ENCODE measurements around the gene C20orf144. TPM values are rescaled to one million over a fixed set of nuclear protein-coding genes. Genes with fewer than 3 reads are reported as not detected.

The C20orf144 gene
- total RNA-seq, 2 experiments from 2014 or later, result 0.30 to 0.53 TPM

DNA sequence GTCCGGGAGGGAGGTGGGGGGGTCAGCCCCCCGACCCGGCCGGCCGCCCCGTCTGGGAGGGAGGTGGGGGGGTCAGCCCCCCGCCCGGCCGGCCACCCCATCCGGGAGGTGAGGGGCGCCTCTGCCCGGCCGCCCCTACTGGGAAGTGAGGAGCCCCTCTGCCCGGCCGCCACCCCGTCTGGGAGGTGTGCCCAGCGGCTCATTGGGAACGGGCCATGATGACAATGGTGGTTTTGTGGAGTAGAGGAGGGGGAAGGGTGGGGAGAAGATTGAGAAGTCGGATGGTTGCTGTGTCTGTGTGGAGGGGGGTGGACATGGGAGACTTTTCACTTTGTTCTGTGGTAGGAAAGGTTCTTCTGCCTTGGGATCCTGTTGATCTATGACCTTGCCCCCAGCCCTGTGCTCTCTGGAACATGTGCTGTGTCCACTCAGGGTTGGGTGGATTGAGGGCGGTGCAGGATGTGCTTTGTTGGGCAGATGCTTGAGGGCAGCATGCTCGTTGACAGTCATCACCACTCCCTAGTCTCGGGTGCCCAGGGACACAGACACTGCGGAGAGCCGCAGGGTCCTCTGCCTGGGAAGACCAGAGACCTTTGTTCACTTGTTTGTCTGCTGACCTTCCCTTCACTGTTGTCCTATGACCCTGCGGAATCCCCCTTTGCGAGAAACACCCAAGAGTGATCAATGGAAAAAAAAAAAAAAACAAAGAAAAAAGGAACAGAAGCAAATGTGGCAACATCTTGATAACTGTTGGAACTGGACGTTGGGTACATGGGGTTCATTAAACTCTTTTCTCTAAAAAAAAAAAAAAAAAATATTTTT lies 39.7 kb downstream of the C20orf144 start:
- peaks cover 2% of the 10 kb centered on the region for H3K36me3 Mint-ChIP-seq
- H3K27me3 Mint-ChIP-seq, result no peaks in the 10 kb centered on the region
- DNase-seq (no peak), ATAC-seq (no peak)
- CTCF ChIA-PET, result no interaction called here
- H3K4me1 Mint-ChIP-seq, result no peaks in the 10 kb centered on the region
- no peak overlapping the region for H3K4me3 Mint-ChIP-seq
- H3K9me3 Mint-ChIP-seq (ENCODE audit: low read depth), result no peaks in the 10 kb centered on the region
- H3K27ac Mint-ChIP-seq, result no peak overlapping the region

- ATAC-seq (no peak), DNase-seq (no peak)
- H3K36me3 Mint-ChIP-seq, result peaks cover 8% of the 10 kb centered on the region
- H3K9me3 Mint-ChIP-seq (ENCODE audit: low read depth), result no peaks in the 10 kb centered on the region
- CTCF ChIA-PET, result no interaction called here
- no peaks in the 10 kb centered on the region for H3K27me3 Mint-ChIP-seq
- no peak overlapping the region for H3K4me3 Mint-ChIP-seq
- H3K27ac Mint-ChIP-seq, result no peak overlapping the region
- no peaks in the 10 kb centered on the region for H3K4me1 Mint-ChIP-seq
These were observed 40.7 kb downstream of the C20orf144 start for GRCh38 chr20:33702861-33703260.

DNA sequence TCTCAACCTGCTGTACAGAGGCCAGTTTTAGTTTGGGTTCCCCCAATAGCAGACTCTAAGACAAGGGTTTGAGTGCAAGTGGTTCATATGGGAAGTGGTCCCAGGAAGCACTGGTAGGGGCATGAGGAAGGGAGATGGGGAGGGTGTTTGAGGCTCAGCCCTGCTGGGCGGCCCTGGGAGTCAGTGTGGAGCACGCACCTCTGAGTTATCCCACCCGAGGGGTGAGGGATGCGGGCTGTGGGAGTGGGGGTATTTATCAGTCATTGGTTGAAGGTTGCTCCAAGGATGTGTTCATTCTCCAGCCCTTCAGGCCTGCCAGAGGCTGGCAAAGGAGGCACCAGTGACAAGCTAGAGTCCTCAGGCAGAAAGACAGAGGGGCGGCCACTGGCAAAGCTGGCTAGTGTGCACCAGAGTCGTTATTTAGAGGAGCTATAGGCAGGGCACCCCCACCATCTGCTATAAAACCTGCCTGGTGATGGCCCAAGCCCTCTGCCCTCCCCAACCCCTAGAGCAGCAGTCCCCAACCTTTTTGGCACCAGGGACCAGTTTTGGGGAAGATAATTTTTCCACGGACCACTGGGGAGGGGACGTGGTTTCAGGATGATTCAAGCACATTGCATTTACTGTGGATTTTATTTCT lies 41.5 kb downstream of the C20orf144 start:
- ATAC-seq, result no peak
- peaks cover 8% of the 10 kb centered on the region for H3K36me3 Mint-ChIP-seq
- H3K4me3 Mint-ChIP-seq, result no peak overlapping the region
- no peak overlapping the region for H3K27ac Mint-ChIP-seq
- no peak for DNase-seq
- no peaks in the 10 kb centered on the region for H3K27me3 Mint-ChIP-seq
- no peaks in the 10 kb centered on the region for H3K9me3 Mint-ChIP-seq (ENCODE audit: low read depth)
- CTCF ChIA-PET, result interaction anchor here (0.7 to 1.6 kb wide), 3 partner anchors 24 to 35 kb away, joined by 3 to 5 read pairs (median 3); partner anchors contain the start of gene ZNF341
- H3K4me1 Mint-ChIP-seq, result no peaks in the 10 kb centered on the region

GRCh38 chr20:33704197-33704924 lies 42.2 kb downstream of the C20orf144 start:
- H3K4me1 Mint-ChIP-seq, result peaks cover under 1% of the 10 kb centered on the region
- H3K36me3 Mint-ChIP-seq, result peaks cover 9% of the 10 kb centered on the region
- H3K4me3 Mint-ChIP-seq, result no peak overlapping the region
- no peaks in the 10 kb centered on the region for H3K9me3 Mint-ChIP-seq (ENCODE audit: low read depth)
- DNase-seq (no peak), ATAC-seq (no peak)
- CTCF ChIA-PET, result interaction anchor here (0.7 to 1.6 kb wide), 3 partner anchors 24 to 36 kb away, joined by 3 to 5 read pairs (median 3); partner anchors contain the start of gene ZNF341
- H3K27me3 Mint-ChIP-seq, result no peaks in the 10 kb centered on the region
- H3K27ac Mint-ChIP-seq, result no peak overlapping the region

DNA sequence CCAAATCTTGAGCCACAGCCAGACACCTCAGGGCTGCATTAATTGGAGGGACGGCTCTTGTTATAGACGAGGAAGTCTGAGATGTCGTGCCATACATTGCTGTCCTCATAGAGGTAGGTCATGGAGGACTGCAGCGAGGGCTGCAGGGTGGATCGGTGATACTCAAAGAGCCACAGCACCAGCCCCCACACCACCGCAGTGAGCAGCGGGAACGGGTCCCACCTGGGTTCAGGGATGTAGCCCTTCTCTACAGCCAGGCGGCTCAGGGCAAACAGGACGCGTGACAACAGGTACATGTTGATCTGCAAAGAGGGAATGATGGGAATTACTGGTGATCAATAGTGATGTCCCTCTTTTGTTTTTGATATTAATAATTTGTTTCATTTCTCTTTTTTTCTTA lies 45.5 kb downstream of the C20orf144 start:
- H3K4me1 Mint-ChIP-seq, result peaks cover 10% of the 10 kb centered on the region
- H3K9me3 Mint-ChIP-seq (ENCODE audit: low read depth), result no peaks in the 10 kb centered on the region
- CTCF ChIA-PET, result no interaction called here
- no peak overlapping the region for H3K4me3 Mint-ChIP-seq
- H3K36me3 Mint-ChIP-seq, result peaks cover 17% of the 10 kb centered on the region
- no peaks in the 10 kb centered on the region for H3K27me3 Mint-ChIP-seq
- no peak overlapping the region for H3K27ac Mint-ChIP-seq
- no peak for DNase-seq
- no peak for ATAC-seq

GRCh38 chr20:33709398-33709797 lies 47.3 kb downstream of the C20orf144 start:
- DNase-seq (no peak), ATAC-seq (peak; percentile 16)
- no peak overlapping the region for H3K4me3 Mint-ChIP-seq
- peak overlapping the region; percentile 62 for H3K27ac Mint-ChIP-seq
- H3K36me3 Mint-ChIP-seq, result peaks cover 26% of the 10 kb centered on the region
- H3K9me3 Mint-ChIP-seq (ENCODE audit: low read depth), result no peaks in the 10 kb centered on the region
- H3K27me3 Mint-ChIP-seq, result no peaks in the 10 kb centered on the region
- peaks cover 10% of the 10 kb centered on the region for H3K4me1 Mint-ChIP-seq
- CTCF ChIA-PET, result no interaction called here

- Mint-ChIP-seq H3K9me3 (ENCODE audit: low read depth) (no peaks in the 10 kb centered on the region), H3K27ac (peak overlapping the region; percentile 36), H3K36me3 (peaks cover 26% of the 10 kb centered on the region), H3K4me1 (peaks cover 10% of the 10 kb centered on the region), H3K4me3 (no peak overlapping the region), H3K27me3 (no peaks in the 10 kb centered on the region)
- DNase-seq (no peak), ATAC-seq (peak; percentile 36)
- CTCF ChIA-PET, result no interaction called here
These were observed 47.9 kb downstream of the C20orf144 start for GRCh38 chr20:33709905-33710541.

DNA sequence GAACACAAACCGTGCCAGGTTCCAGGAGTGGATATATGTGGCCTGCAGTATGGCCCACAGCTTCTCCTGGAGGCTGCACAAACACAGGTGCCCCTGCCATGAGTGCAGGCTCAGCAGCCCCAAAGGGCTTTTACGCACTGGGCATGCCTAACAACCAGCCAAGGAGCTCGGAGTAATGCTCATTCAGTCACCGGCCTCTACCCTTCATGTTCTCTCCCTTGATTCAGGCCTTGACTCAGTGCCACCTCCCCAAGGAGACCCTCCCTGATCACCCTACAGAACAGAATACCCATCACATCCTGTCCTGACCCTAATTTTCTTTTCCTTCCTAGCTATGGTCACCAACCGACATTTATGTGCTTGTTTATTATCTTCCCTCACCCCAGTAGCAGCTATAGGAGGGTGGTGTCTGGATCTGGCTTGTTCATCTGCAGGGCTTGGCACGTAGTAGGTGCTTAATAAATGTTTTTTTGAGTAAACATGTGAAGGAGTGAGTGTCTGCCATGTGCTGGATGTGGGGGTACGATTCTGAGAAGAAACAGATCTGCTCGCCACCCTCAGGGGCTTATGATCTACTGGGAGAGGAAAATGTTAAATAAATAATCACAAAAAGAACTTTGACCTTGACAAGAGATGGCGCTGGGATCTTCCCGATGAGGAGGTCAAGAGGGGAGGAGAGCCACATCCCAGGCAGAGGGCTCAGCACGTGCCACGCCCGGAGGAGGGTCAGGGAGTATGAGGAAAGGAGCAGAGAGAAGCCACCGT lies 48.7 kb downstream of the C20orf144 start:
- H3K4me1 Mint-ChIP-seq, result peaks cover 10% of the 10 kb centered on the region
- DNase-seq (no peak), ATAC-seq (no peak)
- H3K27me3 Mint-ChIP-seq, result no peaks in the 10 kb centered on the region
- no peak overlapping the region for H3K4me3 Mint-ChIP-seq
- H3K36me3 Mint-ChIP-seq, result peaks cover 26% of the 10 kb centered on the region
- H3K27ac Mint-ChIP-seq, result peak overlapping the region; percentile 33
- CTCF ChIA-PET, result no interaction called here
- H3K9me3 Mint-ChIP-seq (ENCODE audit: low read depth), result no peaks in the 10 kb centered on the region

- Mint-ChIP-seq H3K4me1 (peaks cover 10% of the 10 kb centered on the region), H3K36me3 (peaks cover 27% of the 10 kb centered on the region), H3K27ac (peak overlapping the region; percentile 33), H3K4me3 (no peak overlapping the region), H3K9me3 (ENCODE audit: low read depth) (no peaks in the 10 kb centered on the region), H3K27me3 (no peaks in the 10 kb centered on the region)
- CTCF ChIA-PET, result no interaction called here
- DNase-seq (no peak), ATAC-seq (no peak)
These were observed 49.3 kb downstream of the C20orf144 start for GRCh38 chr20:33711446-33711738.

Other genes with a start within 250 kb of the C20orf144 start
- gene SNTA1, start 218.6 kb upstream of the C20orf144 start, total RNA-seq, result 1 to 10 TPM; 3.7 to 5.7 TPM
- gene CBFA2T2, start 172.2 kb upstream of the C20orf144 start, total RNA-seq, result 10 to 100 TPM; 12.3 to 16.8 TPM
- gene ACTL10, start 4.6 kb downstream of the C20orf144 start, total RNA-seq, result 1 to 10 TPM; 3.7 to 3.9 TPM
- 10 to 100 TPM; 28.3 to 34.0 TPM for gene NECAB3, start 12.1 kb downstream of the C20orf144 start, total RNA-seq
- gene E2F1, start 24.1 kb downstream of the C20orf144 start, total RNA-seq, result 100 to 1,000 TPM in 1 of 2 experiments, 10 to 100 TPM in 1; 87.7 to 100 TPM
- 10 to 100 TPM; 11.9 to 15.6 TPM for gene PXMP4, start 58.0 kb downstream of the C20orf144 start, total RNA-seq
- gene ZNF341, start 69.7 kb downstream of the C20orf144 start, total RNA-seq, result 1 to 10 TPM; 6.5 to 7.4 TPM
- 10 to 100 TPM; 79.4 to 81.9 TPM for gene CHMP4B, start 149.0 kb downstream of the C20orf144 start, total RNA-seq